BLaER1 treated with 17β-estradiol and CSF1 and Interleukin-3, amounts not matched to agents 10 nM and 100 nM (cell line): ENCODE measurements around the gene TK2.
A peak's percentile ranks its signal among the peaks of the same experiment; 100 is the strongest.

Experiments
- H3K27ac ChIP-seq, 11 experiments: shearing (Covaris generic); formaldehyde crosslinking; 2 replicates each; pipeline ENCODE4 v1.8.1; 2022
- H3K27me3 ChIP-seq, 11 experiments: shearing (Covaris generic); formaldehyde crosslinking; 2 replicates each; pipeline ENCODE4 v1.8.1; 2022
- H3K36me3 ChIP-seq, 11 experiments: shearing (Covaris generic); formaldehyde crosslinking; 2 replicates each; pipeline ENCODE4 v1.8.1; 2022
- H3K4me1 ChIP-seq, 10 experiments: shearing (Covaris generic); formaldehyde crosslinking; 2 replicates each; pipeline ENCODE4 v1.8.1; 2022
- H3K4me2 ChIP-seq, 11 experiments: shearing (Covaris generic); formaldehyde crosslinking; 2 replicates each; pipeline ENCODE4 v1.8.1; 2022
- H3K4me3 ChIP-seq, 10 experiments: shearing (Covaris generic); formaldehyde crosslinking; 2 replicates each; pipeline ENCODE4 v1.8.1; 2022
- H3K9ac ChIP-seq, 11 experiments: shearing (Covaris generic); formaldehyde crosslinking; 2 replicates each; pipeline ENCODE4 v1.8.1; 2022
- H3K9me3 ChIP-seq, 11 experiments: shearing (Covaris generic); formaldehyde crosslinking; replicated peaks in 1 of 11; 2 replicates each; pipeline ENCODE4 v1.8.1; 2022
- H4K20me1 ChIP-seq, 11 experiments: shearing (Covaris generic); formaldehyde crosslinking; 2 replicates each; pipeline ENCODE4 v1.8.1; 2022
- Cebpa-rat ChIP-seq, 11 experiments: shearing (Covaris generic); IDR thresholded peaks; 2 replicates each; pipeline ENCODE4 v1.8.1; 2022

Gene TK2

DNA sequence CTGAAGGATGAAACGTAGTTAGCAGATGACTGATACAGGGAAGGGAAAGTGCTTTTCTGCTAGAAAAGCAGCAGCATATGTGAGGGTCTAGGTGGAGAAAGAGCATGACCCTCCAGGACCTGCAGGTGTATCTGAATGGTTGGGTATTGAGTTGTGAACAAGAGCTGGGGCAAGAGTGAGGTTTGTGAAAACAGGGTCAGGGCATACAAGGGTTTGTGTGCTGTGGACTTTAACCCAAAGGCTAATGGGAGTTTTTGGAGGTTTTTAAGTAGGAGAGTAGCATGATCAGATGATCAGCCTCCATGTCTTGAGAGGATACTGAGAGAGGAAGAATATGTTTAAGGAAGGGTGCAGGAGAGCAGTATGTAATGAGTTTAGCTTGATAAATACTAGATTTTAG, 10.2 kb upstream of the TK2 start:
- Histone ChIP-seq H3K4me1 (peaks cover 65 to 92% (median 82%) of the 10 kb centered on the region in 10 experiments), H3K9me3 (no peaks in the 10 kb centered on the region), H3K27me3 (no peaks in the 10 kb centered on the region), H3K4me3 (no peak overlapping the region), H4K20me1 (peaks cover 0 to 100% (median 54%) of the 10 kb centered on the region in 11 experiments; a peak in 18 of 22 replicates), H3K36me3 (peaks cover 75 to 100% (median 93%) of the 10 kb centered on the region in 11 experiments), H3K27ac (peak overlapping the region in 2 of 11 experiments; percentile 10 to 24; a peak in 1 of 22 replicates), H3K9ac (0 out of 22 replicates have a peak overlapping the region, but pooled peaks of 2 of the 11 experiments have one; percentile 2 to 9), H3K4me2 (peak overlapping the region; percentile 16 to 96 (median 48); a peak in 21 of 22 replicates)
- no peak for TF ChIP-seq Cebpa-rat (IDR thresholded peaks at IDR 0.05)

DNA sequence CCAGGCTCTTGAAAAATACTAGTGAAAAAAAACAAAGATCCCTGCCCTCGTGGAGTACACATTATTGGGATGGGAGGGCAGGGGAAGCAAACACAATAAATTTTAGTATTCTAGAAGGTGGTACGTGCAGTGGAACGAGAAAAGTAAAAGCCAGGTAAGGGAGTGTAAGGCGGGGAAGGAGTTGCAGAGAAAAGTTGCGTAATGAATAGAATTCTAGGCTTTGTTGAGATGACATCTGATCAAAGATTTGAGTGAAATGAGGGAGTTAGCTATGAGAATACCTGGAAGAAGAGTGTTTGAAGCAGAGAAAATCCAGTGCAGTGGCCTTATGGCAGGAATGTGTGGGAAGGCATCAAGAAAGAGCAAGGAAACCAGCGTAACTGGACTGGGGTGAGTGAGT, 4.6 kb upstream of the TK2 start:
- peak in 6 of 11 experiments; percentile 28 to 86 (median 66); a peak in 11 of 22 replicates for TF ChIP-seq Cebpa-rat (IDR thresholded peaks at IDR 0.05)
- no peaks in the 10 kb centered on the region for H3K27me3 ChIP-seq
- peaks cover 24 to 61% (median 44%) of the 10 kb centered on the region in 11 experiments; a peak in 20 of 22 replicates for H3K36me3 ChIP-seq
- H3K4me2 ChIP-seq: peak overlapping the region; percentile 90 to 98 (median 96)
- peaks cover 0 to 49% (median 15%) of the 10 kb centered on the region in 11 experiments; a peak in 12 of 22 replicates for H4K20me1 ChIP-seq
- peak overlapping the region in 8 of 11 experiments; percentile 9 to 99 (median 99); a peak in 14 of 22 replicates for H3K27ac ChIP-seq
- peak overlapping the region in 8 of 11 experiments; percentile 74 to 98 (median 96); a peak in 12 of 22 replicates for H3K9ac ChIP-seq
- H3K4me3 ChIP-seq: peak overlapping the region in 8 of 10 experiments; percentile 68 to 88 (median 77); a peak in 14 of 20 replicates
- peaks cover 73 to 93% (median 84%) of the 10 kb centered on the region in 10 experiments for H3K4me1 ChIP-seq
- H3K9me3 ChIP-seq: no peaks in the 10 kb centered on the region

DNA sequence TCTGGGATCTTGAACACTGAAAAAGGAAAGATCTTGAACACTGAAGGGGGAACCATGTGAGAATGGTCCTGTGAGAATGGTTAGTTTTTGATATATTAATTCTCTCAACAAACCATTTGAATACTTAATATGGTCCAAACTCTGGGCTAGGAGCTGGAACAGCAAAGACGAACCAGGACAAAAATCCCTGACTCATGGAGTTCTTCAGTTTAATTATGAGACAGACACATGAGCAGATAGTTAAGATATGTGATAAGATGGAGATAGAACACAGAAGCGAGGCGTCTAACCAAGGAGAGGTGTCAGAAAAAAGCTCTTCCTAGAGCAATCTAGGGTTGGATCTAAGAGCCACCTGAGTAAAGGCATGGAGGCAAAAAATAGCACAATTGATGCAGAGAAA, 4.1 kb upstream of the TK2 start:
- H3K4me1 ChIP-seq: peaks cover 78 to 93% (median 84%) of the 10 kb centered on the region in 10 experiments
- no peak for TF ChIP-seq Cebpa-rat (IDR thresholded peaks at IDR 0.05)
- H3K9ac ChIP-seq: peak overlapping the region; percentile 74 to 98 (median 96); a peak in 19 of 22 replicates
- H3K36me3 ChIP-seq: peaks cover 19 to 56% (median 40%) of the 10 kb centered on the region in 11 experiments; a peak in 20 of 22 replicates
- no peaks in the 10 kb centered on the region for H3K9me3 ChIP-seq
- H3K4me3 ChIP-seq: peak overlapping the region; percentile 64 to 89 (median 77); a peak in 19 of 20 replicates
- H3K27ac ChIP-seq: peak overlapping the region in 10 of 11 experiments; percentile 88 to 99 (median 99); a peak in 16 of 22 replicates
- H3K4me2 ChIP-seq: peak overlapping the region; percentile 90 to 98 (median 96)
- no peaks in the 10 kb centered on the region for H3K27me3 ChIP-seq
- peaks cover 0 to 45% (median 11%) of the 10 kb centered on the region in 11 experiments; a peak in 12 of 22 replicates for H4K20me1 ChIP-seq

DNA sequence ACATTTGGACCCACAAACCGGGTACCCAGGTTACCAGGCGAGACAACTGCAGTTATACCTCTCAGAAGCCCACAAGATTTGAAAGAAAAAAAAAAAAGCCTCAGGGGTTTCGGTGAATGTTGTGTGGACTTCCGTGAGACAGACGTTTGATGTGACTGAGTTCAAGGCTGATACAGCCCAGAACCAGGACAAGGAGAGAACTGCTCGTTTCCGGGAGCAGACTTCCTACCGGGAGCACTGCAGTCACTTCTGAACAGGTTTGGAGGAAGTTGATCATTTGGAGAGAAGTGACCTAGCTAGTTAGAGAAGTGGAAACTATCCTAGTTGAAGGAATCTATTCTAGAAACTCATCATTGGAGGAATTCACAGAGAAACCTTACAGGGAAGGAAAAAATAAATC, 3.3 kb upstream of the TK2 start:
- TF ChIP-seq Cebpa-rat (IDR thresholded peaks at IDR 0.05): no peak
- H3K27ac ChIP-seq: peak overlapping the region; percentile 19 to 99 (median 99); a peak in 21 of 22 replicates
- peaks cover 0 to 37% (median 4%) of the 10 kb centered on the region in 11 experiments; a peak in 11 of 22 replicates for H4K20me1 ChIP-seq
- H3K9ac ChIP-seq: peak overlapping the region; percentile 74 to 98 (median 96)
- no peaks in the 10 kb centered on the region for H3K9me3 ChIP-seq
- H3K4me1 ChIP-seq: peaks cover 82 to 93% (median 86%) of the 10 kb centered on the region in 10 experiments
- peaks cover 11 to 48% (median 32%) of the 10 kb centered on the region in 11 experiments; a peak in 20 of 22 replicates for H3K36me3 ChIP-seq
- peak overlapping the region; percentile 64 to 89 (median 77) for H3K4me3 ChIP-seq
- peak overlapping the region; percentile 90 to 98 (median 96) for H3K4me2 ChIP-seq
- no peaks in the 10 kb centered on the region for H3K27me3 ChIP-seq

GRCh38 chr16:66552286-66553177, 2.6 kb upstream of the TK2 start, which contains the start of gene CKLF:
Gene CKLF, plus strand, starts transcription at chr16:66552576. Its CDS starts 140 bp downstream, at chr16:66552716.
- Histone ChIP-seq H4K20me1 (peaks cover 0 to 30% (median 0%) of the 10 kb centered on the region in 11 experiments; a peak in 7 of 22 replicates), H3K9ac (peak within 1 kb of the TSS; percentile 74 to 98 (median 96)), H3K4me3 (peak within 1 kb of the TSS; percentile 64 to 89 (median 77)), H3K4me1 (peaks cover 82 to 97% (median 86%) of the 10 kb centered on the region in 10 experiments), H3K36me3 (peaks cover 7 to 41% (median 25%) of the 10 kb centered on the region in 11 experiments; a peak in 19 of 22 replicates), H3K27me3 (no peaks in the 10 kb centered on the region), H3K27ac (peak within 1 kb of the TSS; percentile 88 to 99 (median 99)), H3K9me3 (no peaks in the 10 kb centered on the region), H3K4me2 (peak within 1 kb of the TSS; percentile 90 to 98 (median 96))
- no peak for TF ChIP-seq Cebpa-rat (IDR thresholded peaks at IDR 0.05)

DNA sequence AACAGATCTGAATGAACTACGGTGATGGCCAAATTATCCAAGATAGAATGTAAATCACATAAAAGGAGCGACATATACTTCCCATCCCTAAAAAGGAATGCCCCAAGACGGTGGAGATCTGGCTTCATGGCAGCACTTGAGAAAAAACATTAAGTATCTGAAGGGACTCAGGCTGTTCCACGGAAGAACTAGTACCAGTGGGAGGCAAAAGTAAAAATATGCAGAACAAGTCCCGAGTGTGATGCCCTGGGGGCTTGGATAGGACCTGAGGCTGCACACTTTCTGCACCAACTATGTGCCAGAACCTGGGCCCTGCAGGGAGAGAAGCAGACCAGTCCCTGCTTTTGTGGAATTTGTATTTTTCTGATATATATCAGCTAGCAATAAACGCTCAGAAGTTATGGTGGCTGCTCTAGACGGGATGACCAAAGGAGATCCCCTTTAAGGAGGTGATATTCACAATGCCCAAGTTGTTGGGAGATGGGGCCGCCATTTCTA, 1.9 kb upstream of the TK2 start:
- Histone ChIP-seq H3K27ac (peak overlapping the region; percentile 88 to 99 (median 99)), H4K20me1 (peaks cover 0 to 23% (median 0%) of the 10 kb centered on the region in 11 experiments; a peak in 4 of 22 replicates), H3K36me3 (peaks cover 4 to 34% (median 20%) of the 10 kb centered on the region in 11 experiments; a peak in 15 of 22 replicates), H3K9me3 (no peaks in the 10 kb centered on the region), H3K4me1 (peaks cover 82 to 97% (median 86%) of the 10 kb centered on the region in 10 experiments), H3K4me2 (peak overlapping the region; percentile 90 to 98 (median 96)), H3K4me3 (peak overlapping the region; percentile 64 to 89 (median 77)), H3K9ac (peak overlapping the region; percentile 74 to 98 (median 96)), H3K27me3 (no peaks in the 10 kb centered on the region)
- TF ChIP-seq Cebpa-rat (IDR thresholded peaks at IDR 0.05): no peak

GRCh38 chr16:66551348-66551759, 1.4 kb upstream of the TK2 start:
- Histone ChIP-seq H3K4me1 (peaks cover 82 to 97% (median 85%) of the 10 kb centered on the region in 10 experiments), H3K4me3 (peak overlapping the region in 4 of 10 experiments; percentile 75 to 89 (median 80); a peak in 5 of 20 replicates), H3K27me3 (no peaks in the 10 kb centered on the region), H3K27ac (peak overlapping the region; percentile 88 to 99 (median 99); a peak in 20 of 22 replicates), H3K9ac (peak overlapping the region in 9 of 11 experiments; percentile 74 to 98 (median 97); a peak in 16 of 22 replicates), H3K36me3 (peaks cover 7 to 29% (median 19%) of the 10 kb centered on the region in 11 experiments; a peak in 14 of 22 replicates), H3K9me3 (no peaks in the 10 kb centered on the region), H3K4me2 (peak overlapping the region; percentile 90 to 98 (median 96)), H4K20me1 (peaks cover 0 to 18% (median 0%) of the 10 kb centered on the region in 11 experiments; a peak in 3 of 22 replicates)
- no peak for TF ChIP-seq Cebpa-rat (IDR thresholded peaks at IDR 0.05)

GRCh38 chr16:66548868-66549267, 1.1 kb downstream of the TK2 start:
- H3K4me2 ChIP-seq: peak overlapping the region; percentile 90 to 98 (median 96)
- peaks cover 0 to 17% (median 0%) of the 10 kb centered on the region in 11 experiments; a peak in 9 of 22 replicates for H3K36me3 ChIP-seq
- peaks cover 82 to 95% (median 85%) of the 10 kb centered on the region in 10 experiments for H3K4me1 ChIP-seq
- no peak for TF ChIP-seq Cebpa-rat (IDR thresholded peaks at IDR 0.05)
- peak overlapping the region; percentile 88 to 99 (median 99) for H3K27ac ChIP-seq
- peaks cover 0 to 6% (median 0%) of the 10 kb centered on the region in 11 experiments; a peak in 2 of 22 replicates for H3K9me3 ChIP-seq
- H3K9ac ChIP-seq: peak overlapping the region; percentile 89 to 98 (median 97)
- peak overlapping the region; percentile 61 to 78 (median 66) for H3K4me3 ChIP-seq
- H3K27me3 ChIP-seq: no peaks in the 10 kb centered on the region
- no peaks in the 10 kb centered on the region for H4K20me1 ChIP-seq
